GM19193 (cell line): ENCODE results near the gene ROR1.

Source experiments
- POLR2A ChIP-seq: IDR thresholded peaks from 4 replicates; pipeline ENCODE4 v1.6.1; 2011; ENCODE audit not compliant: insufficient read depth, insufficient read length; ENCODE audit errors: extremely low read depth

ROR1 gene

GRCh38 chr1:63779338-63780211 lies 5.8 kb downstream of the ROR1 start:
- TF ChIP-seq POLR2A: no peak

DNA sequence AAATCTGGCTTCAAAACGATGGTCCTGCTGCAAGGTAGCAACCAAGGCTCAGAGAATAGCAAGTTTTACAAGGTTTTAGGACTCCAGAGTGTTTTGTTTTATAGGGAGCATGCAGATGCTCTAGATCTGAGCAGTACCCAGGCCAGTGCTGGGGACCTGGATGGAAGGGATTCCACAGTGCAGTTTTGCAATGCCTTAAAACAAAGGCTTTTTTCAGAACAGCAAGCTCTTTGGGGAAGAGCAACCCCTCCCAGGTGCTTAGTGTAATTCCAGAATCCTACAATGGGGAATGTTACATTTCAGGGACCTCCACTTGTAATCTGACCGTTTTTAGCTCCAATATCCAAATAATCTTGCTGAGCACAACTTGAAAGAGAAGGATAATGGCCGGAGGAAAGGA lies 6.7 kb downstream of the ROR1 start:
- no peak for TF ChIP-seq POLR2A

GRCh38 chr1:63782982-63783381 lies 9.2 kb downstream of the ROR1 start:
- no peak for TF ChIP-seq POLR2A

- no peak for TF ChIP-seq POLR2A
Measured at GRCh38 chr1:63784083-63784482, 10.3 kb downstream of the ROR1 start.

GRCh38 chr1:63784489-63785390 lies 10.9 kb downstream of the ROR1 start:
- no peak for TF ChIP-seq POLR2A

DNA sequence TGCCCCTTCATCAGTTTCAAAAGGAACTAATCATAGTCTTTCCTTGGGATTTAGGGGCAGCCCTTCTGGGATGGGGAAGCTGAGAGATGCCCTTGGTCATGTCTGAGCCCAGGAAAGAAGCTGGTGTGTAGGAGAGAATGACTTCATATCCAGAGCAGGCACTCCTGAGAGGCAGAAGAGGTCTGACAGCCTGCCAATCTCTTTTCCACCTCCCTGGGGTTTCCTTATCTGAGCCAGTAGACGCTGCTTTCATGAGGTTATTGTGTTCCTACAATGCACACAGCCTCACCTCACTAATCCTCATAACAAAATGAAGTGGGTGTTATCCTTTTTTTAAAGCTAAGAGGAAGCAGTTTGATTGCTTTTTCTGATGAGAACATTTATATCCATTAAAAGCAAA lies 14.1 kb downstream of the ROR1 start:
- TF ChIP-seq POLR2A: no peak

DNA sequence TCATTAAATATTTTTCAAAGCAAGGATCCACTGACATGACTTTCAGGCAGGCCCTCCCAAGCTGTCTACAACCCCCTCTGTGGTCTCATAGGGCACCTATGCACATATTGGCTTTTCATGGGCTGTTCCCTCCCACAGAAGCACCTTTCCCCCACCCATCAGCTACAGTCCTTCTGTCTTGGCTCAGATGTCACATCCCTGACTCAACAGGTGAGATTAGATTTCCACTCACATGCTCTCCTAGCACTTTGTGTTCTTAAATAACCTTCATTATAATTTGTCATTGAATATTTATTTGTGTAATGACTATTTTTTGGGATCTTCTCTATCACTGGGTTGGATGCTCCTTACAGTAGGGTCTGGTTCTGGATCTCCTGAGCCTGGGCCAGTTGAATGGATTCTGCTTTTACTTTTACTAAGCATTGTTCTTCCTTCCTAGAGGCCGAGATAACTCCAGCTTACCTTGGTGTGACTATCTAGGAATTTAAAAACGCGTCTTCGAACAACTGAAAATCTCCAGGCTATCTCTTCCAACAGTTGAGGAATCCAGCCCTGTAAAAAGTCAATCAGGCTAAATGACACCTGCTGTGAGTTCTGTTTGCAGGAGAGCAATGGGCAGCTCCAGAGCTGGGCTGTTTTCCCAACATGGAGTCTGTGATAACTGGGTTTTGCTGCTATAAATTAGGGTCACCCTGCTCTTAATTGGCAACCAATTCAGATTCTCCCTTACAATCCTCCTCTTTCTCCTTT lies 16.2 kb downstream of the ROR1 start:
- no peak for TF ChIP-seq POLR2A

- TF ChIP-seq POLR2A: no peak
Measured at GRCh38 chr1:63790989-63791388, 17.2 kb downstream of the ROR1 start.

GRCh38 chr1:63792152-63792551 lies 18.3 kb downstream of the ROR1 start:
- TF ChIP-seq POLR2A: no peak

- TF ChIP-seq POLR2A: no peak
Measured at GRCh38 chr1:63793741-63794240, 20.0 kb downstream of the ROR1 start.

DNA sequence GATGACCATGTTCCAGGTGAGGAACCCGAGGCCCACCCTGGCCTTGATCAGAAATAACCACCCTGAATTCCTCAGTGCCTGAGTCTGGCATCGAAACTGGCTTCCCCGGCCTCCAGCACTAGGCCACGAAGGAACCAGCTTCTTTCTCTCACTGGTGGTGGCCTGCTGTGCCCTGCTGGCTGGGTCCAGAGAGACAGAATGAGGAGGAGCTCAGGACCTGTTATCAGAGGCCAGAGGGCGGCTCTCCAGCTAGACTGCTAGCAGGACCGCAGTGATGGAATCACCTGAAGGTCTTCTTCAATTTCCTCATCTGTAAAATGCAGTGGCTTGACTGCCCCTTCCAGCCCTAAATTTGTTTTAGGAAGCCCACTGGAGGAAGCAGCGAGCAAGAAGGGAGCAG lies 20.5 kb downstream of the ROR1 start:
- TF ChIP-seq POLR2A: no peak

- no peak for TF ChIP-seq POLR2A
Measured at GRCh38 chr1:63794939-63795378, 21.1 kb downstream of the ROR1 start.

GRCh38 chr1:63795455-63795854 lies 21.6 kb downstream of the ROR1 start:
- TF ChIP-seq POLR2A: no peak

DNA sequence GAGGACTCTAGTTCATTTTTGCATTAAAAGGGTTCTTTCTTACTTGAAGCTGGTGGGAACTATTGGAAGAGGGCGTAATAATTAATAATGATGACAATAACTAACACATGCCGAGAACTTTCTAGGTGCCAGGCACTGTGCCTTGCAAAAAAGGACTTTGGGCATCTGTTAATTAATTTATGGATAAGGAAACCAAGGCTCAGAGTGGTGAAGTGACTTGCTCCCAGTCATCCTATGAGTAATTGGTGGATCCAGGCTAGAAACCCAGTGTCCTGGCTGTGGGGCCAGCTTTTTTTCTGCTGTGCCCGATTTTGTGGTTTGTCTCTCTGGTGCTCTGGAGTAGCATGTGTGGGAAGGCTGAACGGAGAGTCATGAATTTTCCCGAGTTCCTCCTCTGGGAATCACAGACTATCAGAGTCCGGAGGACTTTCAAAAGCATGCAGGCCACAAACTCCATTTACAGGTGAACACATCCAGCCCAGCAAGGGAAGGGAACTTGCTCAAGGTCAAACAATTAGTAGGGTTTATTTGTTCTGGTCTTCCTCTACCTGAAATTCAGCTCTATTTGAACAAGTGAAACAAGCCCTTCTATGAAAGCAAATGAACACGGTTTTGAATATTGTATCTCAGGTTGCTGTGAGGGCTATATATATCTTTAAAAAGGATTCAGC lies 23.4 kb downstream of the ROR1 start:
- no peak for TF ChIP-seq POLR2A
